Myocyte (in vitro differentiated cells): ENCODE results near the gene GREB1L. TPM values are rescaled to one million over a fixed set of nuclear protein-coding genes. Genes with fewer than 3 reads are reported as not detected.

Experiments
- DNase-seq: peaks from one replicate; pipeline ENCODE4 v3.0.0-alpha.2; 2012; ENCODE audit warnings: low read depth
- total RNA-seq: library from RNA; depleted of rRNA; stranded (reverse); fragments of >200 nt; gene quantifications from 2 replicates; pipeline ENCODE4 v1.2.3, GENCODE V29; 2014

GREB1L gene
- total RNA-seq, 1 donor from 2014 or later = 8.0 TPM

- DNase-seq = no peak
These were observed 315.7 kb downstream of the GREB1L start for GRCh38 chr18:21557607-21558253.

GRCh38 chr18:21559195-21559594, 317.2 kb downstream of the GREB1L start:
- no peak for DNase-seq

DNA sequence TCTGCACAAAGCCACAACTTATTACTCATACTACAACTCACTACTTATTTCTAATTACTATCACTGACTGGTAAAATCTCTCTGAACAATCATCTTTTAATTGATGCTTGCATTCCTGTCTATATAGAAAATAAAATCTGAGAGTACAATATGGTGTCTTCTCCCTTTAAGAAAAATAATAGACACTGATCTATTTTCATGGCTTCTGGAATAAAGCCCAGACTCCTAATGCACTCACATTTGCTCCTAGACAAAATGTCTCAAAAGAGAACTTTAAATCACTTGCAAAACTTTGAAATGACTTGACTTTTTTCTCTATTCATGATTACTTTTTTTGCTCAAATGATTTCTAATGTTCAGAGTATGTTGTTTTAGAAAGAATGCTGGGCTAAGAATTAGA, 329.7 kb downstream of the GREB1L start:
- DNase-seq = peak; percentile 28

Other genes with a start within 250 kb of the GREB1L start
- 24.7 and 46.3 TPM in 2 replicates for gene ROCK1, start 130.4 kb upstream of the GREB1L start, total RNA-seq